ENCODE results near the gene IGF1.

DNA sequence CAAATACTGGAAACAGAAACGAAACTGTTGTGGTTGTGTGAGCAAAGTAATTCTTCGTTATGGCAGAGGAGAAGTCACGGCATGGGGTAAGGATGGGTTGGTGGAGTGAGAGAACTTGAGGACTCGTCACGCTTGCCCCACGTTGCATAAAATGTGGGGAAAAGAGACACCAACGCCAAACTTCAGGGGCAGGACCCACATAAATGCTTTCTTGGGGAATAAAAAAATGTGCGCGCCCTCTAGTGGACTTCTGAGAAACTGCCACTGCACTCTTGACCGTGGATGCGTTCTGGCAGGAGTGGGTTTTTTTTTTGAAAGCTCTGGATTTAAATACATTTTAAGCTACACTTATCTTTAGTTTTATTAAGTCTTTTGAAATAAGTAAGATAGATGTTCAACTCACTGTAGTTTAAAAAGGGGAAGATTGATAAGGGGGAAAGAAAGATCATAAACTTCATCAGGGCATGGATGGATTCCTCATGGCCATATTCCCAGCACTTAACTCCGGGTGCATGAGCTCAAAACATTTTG is 4.1 kb upstream of the IGF1 start:
- TF ChIP-seq POLR2AphosphoS5 (IDR thresholded peaks at IDR 0.05; ENCODE audit: low read depth, low read length) (no peak), MXI1 (IDR thresholded peaks at IDR 0.05; ENCODE audit: low read depth, low read length) (no peak)

All from SK-N-SH (cell line).